Activated CD8-positive, alpha-beta T cell treated with anti-CD3 and anti-CD28 coated beads, Interleukin-2, amount 10 ng/mL, durations not matched to agents 7 days and 5 days (primary cell): ENCODE measurements around the gene MPV17. TPM values are rescaled to one million over a fixed set of nuclear protein-coding genes. Genes with fewer than 3 reads are reported as not detected.
"Not testable (repeated sequence)": the region's sequence is repeated elsewhere in the genome, so short reads cannot be mapped to it uniquely, and the experiment has no call there.

ENCODE experiments used
- ATAC-seq: fragments of 150-1000 bp; cut with Tn5 transposase; one replicate; pipeline ENCODE4 v1.10.0; 2021; ENCODE audit warnings: moderate library complexity
- CTCF ChIA-PET: fragments of 350-600 bp; sonication (Branson Sonifier 250); formaldehyde crosslinking; loops from one replicate; lab custom pipeline; 2021; ENCODE audit warnings: antibody characterized with exemption; lab: Charles Lee
- POLR2A ChIA-PET: fragments of 350-600 bp; sonication (Branson Sonifier 250); formaldehyde crosslinking; loops from one replicate; lab custom pipeline; 2021; ENCODE audit warnings: antibody characterized with exemption; lab: Charles Lee
- DNase-seq: peaks from one replicate; pipeline ENCODE4 v3.0.0-alpha.2; 2020
- H3K27ac Mint-ChIP-seq: one replicate; pipeline ENCODE4 v1.8.0; 2021; ENCODE audit warnings: mild to moderate bottlenecking, mixed read lengths
- H3K27me3 Mint-ChIP-seq: one replicate; pipeline ENCODE4 v1.8.0; 2021; ENCODE audit warnings: low read depth, mixed read lengths
- H3K36me3 Mint-ChIP-seq: one replicate; pipeline ENCODE4 v1.8.0; 2021; ENCODE audit warnings: low read depth, mixed read lengths
- H3K4me1 Mint-ChIP-seq: one replicate; pipeline ENCODE4 v1.8.0; 2021; ENCODE audit warnings: low read depth, mixed read lengths
- H3K4me3 Mint-ChIP-seq: one replicate; pipeline ENCODE4 v1.8.0; 2021; ENCODE audit warnings: mild to moderate bottlenecking, mixed read lengths
- H3K9me3 Mint-ChIP-seq: one replicate; pipeline ENCODE4 v1.8.0; 2022; ENCODE audit warnings: mixed read lengths; ENCODE audit not compliant: insufficient read depth
- total RNA-seq, 2 experiments: library from RNA; stranded (reverse); gene quantifications; one replicate each; pipeline ENCODE4 v1.2.3, GENCODE V29; 2021

MPV17 gene
- total RNA-seq, 2 experiments from 2014 or later, result 78.0 to 80.5 TPM

DNA sequence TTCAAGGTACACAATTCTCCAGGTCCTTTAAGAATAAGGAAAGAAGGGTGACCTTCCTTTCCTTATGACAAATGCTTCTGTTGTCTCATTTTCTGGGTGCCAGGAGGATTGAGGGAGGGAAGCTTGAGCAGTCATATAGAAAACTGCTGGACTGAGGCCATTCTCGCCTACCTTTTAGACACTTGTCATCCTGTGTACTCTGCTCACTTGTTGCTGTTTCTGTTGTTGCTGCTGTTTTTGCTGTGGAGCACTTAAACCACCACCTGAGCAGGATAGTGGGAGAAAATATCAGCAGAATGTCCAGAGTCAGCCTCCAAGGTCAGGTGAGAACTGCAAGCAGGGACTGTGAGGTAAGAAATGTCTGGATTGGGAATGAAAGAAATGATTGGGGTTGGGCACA lies 44.9 kb downstream of the MPV17 start:
- no peak for DNase-seq
- Mint-ChIP-seq H3K4me1 (peaks cover 8% of the 10 kb centered on the region), H3K27me3 (peaks cover 24% of the 10 kb centered on the region), H3K9me3 (no peaks in the 10 kb centered on the region), H3K36me3 (no peaks in the 10 kb centered on the region), H3K4me3 (no peak overlapping the region), H3K27ac (no peak overlapping the region)
- ATAC-seq, result no peak
- ChIA-PET POLR2A (no interaction called here), CTCF (interaction anchor here (1.0 to 7.2 kb wide), 5 partner anchors 13 to 316 kb away, joined by 3 to 74 read pairs (median 26); no protein-coding TSS in a partner anchor)

DNA sequence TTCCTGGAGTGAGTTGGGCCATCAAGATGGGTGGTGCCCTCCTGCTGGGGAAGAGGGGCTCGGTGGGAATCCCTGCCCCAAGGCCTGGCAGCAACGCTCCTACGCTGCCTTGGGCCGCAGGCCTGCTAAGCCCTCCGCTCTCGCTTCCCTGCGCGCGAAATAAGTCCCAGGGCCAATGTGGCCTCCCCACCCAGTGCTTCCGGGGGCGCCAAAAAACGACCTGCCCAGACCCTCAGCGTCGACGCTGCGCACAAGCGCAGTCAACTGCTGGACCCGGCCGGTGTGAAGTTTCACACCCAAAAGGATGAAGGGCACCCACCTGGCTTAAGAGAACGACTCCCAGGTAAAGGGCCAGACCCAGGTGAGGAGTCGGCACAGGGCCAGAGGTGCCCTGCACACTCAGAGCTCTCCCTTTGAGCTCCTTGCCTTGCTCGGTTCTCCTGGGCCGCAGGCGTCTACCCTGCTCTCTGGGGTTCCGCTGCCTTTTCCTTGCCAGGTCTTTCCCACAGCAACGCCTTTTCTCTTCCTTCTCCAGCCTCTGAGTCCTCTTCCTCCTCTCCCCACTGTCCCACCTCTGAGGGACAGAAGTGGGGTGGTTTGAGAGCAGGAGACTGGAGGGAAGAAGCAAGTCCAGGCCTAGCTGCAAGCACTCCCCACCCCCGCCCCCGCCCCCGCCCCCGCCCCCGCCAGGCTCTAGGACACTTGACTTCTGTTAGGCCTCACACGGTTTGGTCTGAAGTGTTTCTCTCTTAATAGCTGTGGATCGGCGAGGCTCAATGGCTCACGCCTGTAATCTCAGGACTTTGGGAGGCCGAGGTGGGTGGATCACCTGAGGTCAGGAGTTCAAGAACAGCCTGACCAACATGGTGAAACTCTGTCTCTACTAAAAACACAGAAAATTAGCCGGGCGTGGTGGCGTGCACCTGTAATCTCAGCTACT lies 47.4 kb downstream of the MPV17 start, which contains the start of gene DNAJC5G:
TSS of gene DNAJC5G (plus strand) at position 223 of the 940 bp plus-strand sequence. CDS start 1,296 bp downstream, outside the sequence.
- ATAC-seq, result no peak
- H3K9me3 Mint-ChIP-seq, result no peaks in the 10 kb centered on the region
- no peak for DNase-seq
- peaks cover 14% of the 10 kb centered on the region for H3K27me3 Mint-ChIP-seq
- no peak within 1 kb of the TSS for H3K4me3 Mint-ChIP-seq
- H3K27ac Mint-ChIP-seq, result no peak within 1 kb of the TSS
- ChIA-PET POLR2A (no interaction called here), CTCF (no interaction called here)
- no peaks in the 10 kb centered on the region for H3K36me3 Mint-ChIP-seq
- peaks cover 16% of the 10 kb centered on the region for H3K4me1 Mint-ChIP-seq

GRCh38 chr2:27272537-27273522 lies 50.1 kb downstream of the MPV17 start:
- peaks cover 15% of the 10 kb centered on the region for H3K27me3 Mint-ChIP-seq
- H3K9me3 Mint-ChIP-seq, H3K36me3 Mint-ChIP-seq, DNase-seq, ATAC-seq, H3K4me3 Mint-ChIP-seq, H3K4me1 Mint-ChIP-seq, H3K27ac Mint-ChIP-seq: not testable (repeated sequence)
- ChIA-PET POLR2A (interaction anchor here (0.6 kb wide), 1 partner anchor 347 kb away, joined by 3 read pairs; no protein-coding TSS in a partner anchor), CTCF (interaction anchor here (1.0 to 4.9 kb wide), 4 partner anchors 8 to 311 kb away, joined by 4 to 44 read pairs (median 6); partner anchors contain the start of gene TRIM54)

GRCh38 chr2:27271631-27272340 lies 51.1 kb downstream of the MPV17 start:
- Mint-ChIP-seq H3K36me3 (no peaks in the 10 kb centered on the region), H3K27ac (no peak overlapping the region), H3K4me3 (no peak overlapping the region), H3K9me3 (no peaks in the 10 kb centered on the region), H3K27me3 (peaks cover 12% of the 10 kb centered on the region), H3K4me1 (peaks cover 9% of the 10 kb centered on the region)
- POLR2A ChIA-PET, result no interaction called here
- ATAC-seq (no peak), DNase-seq (no peak)
- CTCF ChIA-PET, result interaction anchor here (1.0 to 4.9 kb wide), 3 partner anchors 10 to 32 kb away, joined by 3 to 44 read pairs (median 7); partner anchors contain the start of gene TRIM54

- no peaks in the 10 kb centered on the region for H3K9me3 Mint-ChIP-seq
- H3K36me3 Mint-ChIP-seq, result no peaks in the 10 kb centered on the region
- H3K4me1 Mint-ChIP-seq, result peaks cover 9% of the 10 kb centered on the region
- ChIA-PET CTCF (interaction anchor here (1.0 to 4.9 kb wide), 3 partner anchors 11 to 33 kb away, joined by 3 to 44 read pairs (median 4); partner anchors contain the start of gene TRIM54), POLR2A (no interaction called here)
- H3K4me3 Mint-ChIP-seq, result no peak overlapping the region
- H3K27me3 Mint-ChIP-seq, result peaks cover 12% of the 10 kb centered on the region
- no peak for DNase-seq
- no peak overlapping the region for H3K27ac Mint-ChIP-seq
- no peak for ATAC-seq
These were observed 52.2 kb downstream of the MPV17 start for GRCh38 chr2:27270670-27271069.

DNA sequence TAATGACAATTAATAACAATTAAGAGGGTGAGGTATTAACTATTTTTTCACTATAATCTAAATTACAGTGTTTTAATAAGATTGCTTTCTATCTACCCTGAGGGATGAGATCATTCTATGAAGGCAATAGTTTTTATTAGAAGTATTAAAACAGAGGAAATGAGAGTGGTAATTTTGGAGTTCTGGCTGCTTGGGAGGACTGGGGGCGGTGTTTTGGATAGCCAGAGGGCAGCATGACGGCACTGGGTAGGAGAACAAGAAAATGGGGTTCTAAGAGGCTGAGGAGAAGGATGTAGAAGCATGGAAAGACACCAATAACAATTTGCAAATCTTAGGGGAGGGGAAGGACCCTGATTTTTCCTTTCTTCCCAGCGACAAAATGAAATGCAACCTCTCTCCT lies 52.8 kb downstream of the MPV17 start:
- Mint-ChIP-seq H3K4me1 (peaks cover 14% of the 10 kb centered on the region), H3K27me3 (peaks cover 12% of the 10 kb centered on the region), H3K27ac (no peak overlapping the region), H3K36me3 (no peaks in the 10 kb centered on the region), H3K4me3 (no peak overlapping the region), H3K9me3 (no peaks in the 10 kb centered on the region)
- ChIA-PET POLR2A (no interaction called here), CTCF (interaction anchor here (1.3 to 4.9 kb wide), 2 partner anchors 11 to 22 kb away, joined by 4 to 44 read pairs; partner anchors contain the start of gene TRIM54)
- DNase-seq (no peak), ATAC-seq (no peak)

GRCh38 chr2:27268296-27268695 lies 54.6 kb downstream of the MPV17 start:
- DNase-seq, H3K9me3 Mint-ChIP-seq, H3K36me3 Mint-ChIP-seq, ATAC-seq, POLR2A ChIA-PET, H3K27ac Mint-ChIP-seq, H3K4me3 Mint-ChIP-seq: not testable (repeated sequence)
- CTCF ChIA-PET, result interaction anchor here (1.1 to 6.1 kb wide), 2 partner anchors 13 to 35 kb away, joined by 3 to 90 read pairs; partner anchors contain the start of gene TRIM54
- Mint-ChIP-seq H3K27me3 (peaks cover 25% of the 10 kb centered on the region), H3K4me1 (peaks cover 27% of the 10 kb centered on the region)

DNA sequence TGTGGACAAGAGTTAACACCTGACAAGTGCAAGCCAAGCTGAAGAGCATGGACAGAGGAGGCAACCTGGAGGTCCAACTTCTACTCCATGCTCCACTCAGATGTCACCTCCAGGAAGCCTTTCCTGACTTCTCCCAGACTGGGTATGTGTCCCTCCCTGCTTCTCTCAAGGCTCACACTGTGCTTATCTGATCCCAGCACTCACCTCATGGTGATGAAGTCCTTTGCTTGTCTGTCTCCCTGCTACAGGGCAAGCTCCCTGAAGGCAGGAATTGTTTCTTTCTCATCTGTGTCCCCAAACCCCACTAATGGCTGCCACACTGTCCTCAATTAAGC lies 57.4 kb downstream of the MPV17 start:
- Mint-ChIP-seq H3K9me3 (no peaks in the 10 kb centered on the region), H3K4me3 (no peak overlapping the region), H3K27ac (no peak overlapping the region), H3K27me3 (peaks cover 40% of the 10 kb centered on the region), H3K36me3 (no peaks in the 10 kb centered on the region), H3K4me1 (peaks cover 26% of the 10 kb centered on the region)
- DNase-seq, result no peak
- CTCF ChIA-PET, result interaction anchor here (1.1 to 6.1 kb wide), 11 partner anchors 8 to 179 kb away, joined by 3 to 90 read pairs (median 4); partner anchors contain the start of genes KHK and TRIM54
- ATAC-seq, result no peak
- POLR2A ChIA-PET, result interaction anchor here (0.9 to 1.4 kb wide), 2 partner anchors 14 to 214 kb away, joined by 3 read pairs; partner anchors contain the start of gene AGBL5

- Mint-ChIP-seq H3K9me3 (no peaks in the 10 kb centered on the region), H3K4me3 (peak overlapping the region; percentile 48), H3K27me3 (peaks cover 43% of the 10 kb centered on the region), H3K36me3 (no peaks in the 10 kb centered on the region), H3K27ac (no peak overlapping the region), H3K4me1 (peaks cover 26% of the 10 kb centered on the region)
- POLR2A ChIA-PET, result interaction anchor here (0.6 to 1.4 kb wide), 3 partner anchors 15 to 213 kb away, joined by 3 to 4 read pairs (median 3); partner anchors contain the start of gene AGBL5
- peak; percentile 50 for ATAC-seq
- CTCF ChIA-PET, result interaction anchor here (1.0 to 6.1 kb wide), 13 partner anchors 8 to 178 kb away, joined by 3 to 90 read pairs (median 4); partner anchors contain the start of genes KHK, NRBP1 and TRIM54
- DNase-seq, result peak; percentile 43
These were observed 58.0 kb downstream of the MPV17 start for GRCh38 chr2:27264753-27265535.
